Right lobe of liver (tissue), 6 donors: ENCODE measurements around the gene OS9. TPM values are rescaled to one million over a fixed set of nuclear protein-coding genes. Genes with fewer than 3 reads are reported as not detected.

Source experiments
- ATAC-seq, 4 donors: fragments of 200-7000 bp; cut with Tn5 transposase; one replicate each; pipeline ENCODE4 v1.9.1; 2020; ENCODE audit warnings: mild to moderate bottlenecking in 4 of 4, moderate library complexity in 4 of 4
- DNase-seq, 3 donors: peaks; one replicate each; pipeline ENCODE4 v3.0.0-alpha.2; 2020
- H3K27ac ChIP-seq, 3 donors: fragments of 200-600 bp; one replicate each; pipeline ENCODE4 v1.8.0; 2022
- H3K27me3 ChIP-seq, 2 donors: fragments of 200-600 bp; one replicate each; pipeline ENCODE4 v1.8.0; 2022
- H3K36me3 ChIP-seq, 4 donors: fragments of 200-600 bp; sonication (generic) in 1 of 4; one replicate each; pipeline versions ENCODE4 v1.5.1 to v1.8.0; 2017 to 2022; ENCODE audit warnings: control low read depth in 1 of 4
- H3K4me1 ChIP-seq, 4 donors: fragments of 200-600 bp; sonication (generic) in 1 of 4; one replicate each; pipeline versions ENCODE4 v1.5.1 to v1.8.0; 2017 to 2022; ENCODE audit warnings: control low read depth in 1 of 4
- H3K4me3 ChIP-seq, 3 donors: fragments of 200-600 bp; one replicate each; pipeline ENCODE4 v1.8.0; 2022
- H3K9me3 ChIP-seq, 4 donors: fragments of 200-600 bp; sonication (generic) in 1 of 4; one replicate each; pipeline versions ENCODE4 v1.5.1 to v1.8.0; 2017 to 2022; ENCODE audit warnings: control low read depth in 1 of 4
- POLR2A ChIP-seq: fragments of 450-650 bp; IDR thresholded peaks from one replicate; pipeline ENCODE4 v1.6.1; 2017; ENCODE audit warnings: antibody characterized with exemption, mild to moderate bottlenecking
- WGBS: methylation state at CpG from one replicate; pipeline ENCODE4 v1.1.6; 2018; ENCODE audit warnings: low coverage, low lambda C conversion rate; ENCODE audit not compliant: insufficient coverage; ENCODE audit errors: missing lambda C conversion rate; 5-methylcytosine and 5-hydroxymethylcytosine counted together
- intact Hi-C, 2 donors: fragments of 100-400 bp; cut with DNase I; formaldehyde crosslinking; loops; one replicate each; pipeline versions ENCODE4 v1.11.2 to v1.14.1; 2022
- total RNA-seq, 6 experiments: library from RNA; depleted of rRNA in 2 of 6; stranded (reverse); fragments of >200 nt in 2 of 6; fragmentation: NEBNext Ultra II Directional in 3 of 6; extraction: Animal tissue kit (Norgen Biotek cat#: 25700) in 3 of 6; gene quantifications; one replicate each; pipeline versions ENCODE4 v1.1.0 to v1.2.4, GENCODE V29; 2016 to 2023
- TF ChIP-seq, protein P1 (sequence below), 4 donors: fragments of 200-600 bp in 3 of 4; fragments of 450-650 bp in 1 of 4; IDR thresholded peaks; one replicate each; pipeline versions ENCODE4 v1.5.1 to v1.8.0; 2016 to 2022; ENCODE audit warnings: antibody characterized with exemption in 4 of 4, mild to moderate bottlenecking in 2 of 4
- donor health status: DM: no; HTN: yes; CAD: no.
- donor health status: DM: no; HTN: no; CAD: no.
- donor health status: DM: no; HTN: no; CAD: no.
- donor health status: DM: no; HTN: yes; CAD: no.
- donor health status: DM: no; HTN: yes; CAD: no.

Gene OS9
- total RNA-seq, 6 experiments from 2014 or later = 179 to 245 (median 210) TPM

DNA sequence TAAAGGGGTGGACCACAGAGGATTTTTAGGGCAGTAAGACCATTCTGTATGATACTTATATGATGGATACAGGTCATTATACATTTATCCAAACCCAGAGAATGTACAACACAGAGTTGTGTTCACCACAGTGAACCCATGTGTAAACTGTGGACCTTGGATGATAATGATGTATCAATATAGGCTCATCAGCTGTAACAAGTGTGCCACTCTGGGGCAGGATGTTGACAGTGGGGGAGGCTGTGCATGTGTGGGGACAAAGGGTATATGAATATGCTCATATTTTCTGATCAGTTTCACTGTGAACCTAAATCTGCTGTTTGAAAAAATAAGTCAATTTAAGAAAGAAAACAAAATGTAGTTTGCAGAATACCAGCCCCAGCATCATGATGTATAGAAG is 14.2 kb upstream of the OS9 start:
- no peak for TF ChIP-seq POLR2A
- TF ChIP-seq, protein P1, sequence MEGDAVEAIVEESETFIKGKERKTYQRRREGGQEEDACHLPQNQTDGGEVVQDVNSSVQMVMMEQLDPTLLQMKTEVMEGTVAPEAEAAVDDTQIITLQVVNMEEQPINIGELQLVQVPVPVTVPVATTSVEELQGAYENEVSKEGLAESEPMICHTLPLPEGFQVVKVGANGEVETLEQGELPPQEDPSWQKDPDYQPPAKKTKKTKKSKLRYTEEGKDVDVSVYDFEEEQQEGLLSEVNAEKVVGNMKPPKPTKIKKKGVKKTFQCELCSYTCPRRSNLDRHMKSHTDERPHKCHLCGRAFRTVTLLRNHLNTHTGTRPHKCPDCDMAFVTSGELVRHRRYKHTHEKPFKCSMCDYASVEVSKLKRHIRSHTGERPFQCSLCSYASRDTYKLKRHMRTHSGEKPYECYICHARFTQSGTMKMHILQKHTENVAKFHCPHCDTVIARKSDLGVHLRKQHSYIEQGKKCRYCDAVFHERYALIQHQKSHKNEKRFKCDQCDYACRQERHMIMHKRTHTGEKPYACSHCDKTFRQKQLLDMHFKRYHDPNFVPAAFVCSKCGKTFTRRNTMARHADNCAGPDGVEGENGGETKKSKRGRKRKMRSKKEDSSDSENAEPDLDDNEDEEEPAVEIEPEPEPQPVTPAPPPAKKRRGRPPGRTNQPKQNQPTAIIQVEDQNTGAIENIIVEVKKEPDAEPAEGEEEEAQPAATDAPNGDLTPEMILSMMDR (IDR thresholded peaks at IDR 0.05) = no peak

DNA sequence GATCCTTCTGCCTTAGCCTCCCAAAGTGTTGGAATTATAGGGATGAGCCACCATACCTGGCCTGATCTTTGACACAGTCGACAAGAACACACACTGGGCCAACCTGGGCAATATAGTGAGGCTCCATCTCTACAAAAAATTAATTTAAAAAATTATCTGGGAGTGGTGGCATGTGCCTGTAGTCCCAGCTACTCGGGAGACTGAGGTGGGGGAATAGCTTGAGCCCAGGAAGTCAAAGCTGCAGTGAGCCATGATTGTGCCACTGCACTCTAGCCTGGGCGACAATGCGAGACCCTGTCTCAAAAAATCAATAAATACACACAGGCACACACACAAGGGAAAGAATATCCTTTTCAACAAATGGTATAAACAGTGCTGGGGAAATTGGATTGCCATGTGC is 6.1 kb upstream of the OS9 start:
- Histone ChIP-seq H3K27ac (no peak overlapping the region), H3K4me1 (no peaks in the 10 kb centered on the region), H3K9me3 (no peaks in the 10 kb centered on the region), H3K27me3 (no peaks in the 10 kb centered on the region), H3K4me3 (no peak overlapping the region), H3K36me3 (no peaks in the 10 kb centered on the region)
- TF ChIP-seq, protein P1 (IDR thresholded peaks at IDR 0.05) = no peak
- TF ChIP-seq POLR2A = no peak
- WGBS = 44% methylated on average over 4 of the region's 4 CpGs
- ATAC-seq (no peak), DNase-seq (no peak)
- intact Hi-C loops = no loop called here

More for the DNA sequence above, 14.2 kb upstream of the OS9 start:
- intact Hi-C loops = no loop called here
- ATAC-seq (no peak), DNase-seq (no peak)
- Histone ChIP-seq H3K4me3 (no peak overlapping the region), H3K27ac (no peak overlapping the region), H3K4me1 (no peaks in the 10 kb centered on the region), H3K9me3 (no peaks in the 10 kb centered on the region), H3K27me3 (no peaks in the 10 kb centered on the region), H3K36me3 (no peaks in the 10 kb centered on the region)

DNA sequence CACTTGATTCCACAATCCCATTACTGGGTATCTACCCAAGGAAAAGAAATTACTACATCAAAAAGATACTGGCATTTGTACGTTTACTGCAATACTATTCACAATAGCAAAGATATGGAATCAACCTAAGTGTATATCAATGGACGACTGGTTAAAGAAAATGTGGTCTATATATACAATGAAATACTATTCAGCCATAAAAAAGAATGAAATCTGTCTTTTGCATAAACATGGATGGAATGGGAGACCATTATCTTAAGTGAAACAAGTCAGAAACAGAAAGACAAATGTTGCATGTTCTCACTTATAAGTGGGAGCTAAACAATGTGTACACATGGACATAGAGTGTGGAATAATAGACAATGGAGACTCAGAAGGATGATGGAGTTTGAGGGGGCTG is 5.0 kb upstream of the OS9 start:
- WGBS = 40% methylated on average over 2 of the region's 2 CpGs
- Histone ChIP-seq H3K36me3 (no peaks in the 10 kb centered on the region), H3K27ac (no peak overlapping the region), H3K27me3 (no peaks in the 10 kb centered on the region), H3K4me1 (peaks cover 0 to 7% (median 2%) of the 10 kb centered on the region in 4 donors), H3K4me3 (no peak overlapping the region), H3K9me3 (no peaks in the 10 kb centered on the region)
- TF ChIP-seq, protein P1 (IDR thresholded peaks at IDR 0.05) = no peak
- no peak for TF ChIP-seq POLR2A
- ATAC-seq (no peak), DNase-seq (no peak)
- intact Hi-C loops = no loop called here

DNA sequence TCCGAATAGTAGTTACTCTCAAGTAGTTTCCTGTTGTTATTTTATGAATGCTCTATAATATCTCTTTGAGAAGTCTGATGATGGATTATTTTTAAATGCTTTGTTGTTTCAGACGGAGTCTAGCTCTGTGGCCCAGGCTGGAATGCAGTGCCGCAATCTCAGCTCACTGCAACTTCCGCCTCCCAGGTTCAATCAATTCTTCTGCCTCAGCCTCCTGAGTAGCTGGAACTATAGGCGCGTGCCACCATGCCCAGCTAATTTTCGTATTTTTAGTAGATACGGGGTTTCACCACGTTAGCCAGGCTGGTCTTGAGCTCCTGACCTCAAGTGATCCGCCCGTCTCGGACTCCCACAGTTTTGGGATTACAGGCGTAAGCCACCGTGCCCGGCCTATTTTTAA is 1.4 kb upstream of the OS9 start:
- WGBS = 94% methylated on average over 14 of the region's 15 CpGs
- no peak overlapping the region for H3K4me3 ChIP-seq

More for the DNA sequence above, 1.4 kb upstream of the OS9 start:
- Histone ChIP-seq H3K4me1 (peaks cover 0 to 22% (median 9%) of the 10 kb centered on the region in 4 donors), H3K27ac (no peak overlapping the region), H3K27me3 (no peaks in the 10 kb centered on the region), H3K36me3 (peaks cover 0 to 18% (median 9%) of the 10 kb centered on the region in 4 donors), H3K9me3 (no peaks in the 10 kb centered on the region)
- ATAC-seq (no peak), DNase-seq (no peak)
- intact Hi-C loops = no loop called here
- TF ChIP-seq, protein P1 (IDR thresholded peaks at IDR 0.05) = no peak
- TF ChIP-seq POLR2A = no peak
